NT2/D1 (cell line): Measurements from ENCODE around the gene PIGN.

ENCODE experiments used
- SUZ12 ChIP-seq: IDR thresholded peaks from 2 replicates; pipeline ENCODE4 v1.6.1; 2011; ENCODE audit not compliant: insufficient read length, insufficient read depth; ENCODE audit errors: extremely low read depth
- YY1 ChIP-seq: IDR thresholded peaks from 2 replicates; pipeline ENCODE4 v1.6.1; 2011; ENCODE audit not compliant: insufficient read length, insufficient read depth

DNA sequence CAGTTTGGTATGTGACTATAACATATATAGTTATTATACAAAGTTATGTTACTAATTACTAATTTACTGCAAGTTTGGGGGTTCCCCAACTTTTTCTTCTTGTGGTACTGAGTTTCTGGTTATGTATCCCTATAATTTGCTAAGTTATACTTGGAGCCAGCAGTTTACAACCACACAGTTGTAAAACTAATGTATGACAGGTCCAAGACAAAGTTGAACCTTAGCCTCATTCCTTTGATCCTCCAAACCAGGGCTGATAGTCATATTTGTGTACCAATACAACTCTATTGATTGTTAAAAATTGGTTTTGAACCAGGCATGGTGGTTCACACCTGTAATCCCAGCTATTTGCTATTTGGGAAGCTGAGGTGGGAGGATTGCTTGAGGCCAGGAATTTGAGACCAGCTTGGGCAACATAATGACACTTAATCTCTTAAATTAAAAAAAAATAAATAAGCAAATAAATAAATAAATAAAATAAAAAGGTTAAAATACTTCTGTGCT lies 24.5 kb upstream of the PIGN start:
- TF ChIP-seq SUZ12, result no peak
- no peak for TF ChIP-seq YY1
